ENCODE data around the gene M1AP.
A peak's percentile ranks its signal among the peaks of the same experiment; 100 is the strongest.
"Not testable (repeated sequence)": the region's sequence is repeated elsewhere in the genome, so short reads cannot be mapped to it uniquely, and the experiment has no call there.

The M1AP gene

DNA sequence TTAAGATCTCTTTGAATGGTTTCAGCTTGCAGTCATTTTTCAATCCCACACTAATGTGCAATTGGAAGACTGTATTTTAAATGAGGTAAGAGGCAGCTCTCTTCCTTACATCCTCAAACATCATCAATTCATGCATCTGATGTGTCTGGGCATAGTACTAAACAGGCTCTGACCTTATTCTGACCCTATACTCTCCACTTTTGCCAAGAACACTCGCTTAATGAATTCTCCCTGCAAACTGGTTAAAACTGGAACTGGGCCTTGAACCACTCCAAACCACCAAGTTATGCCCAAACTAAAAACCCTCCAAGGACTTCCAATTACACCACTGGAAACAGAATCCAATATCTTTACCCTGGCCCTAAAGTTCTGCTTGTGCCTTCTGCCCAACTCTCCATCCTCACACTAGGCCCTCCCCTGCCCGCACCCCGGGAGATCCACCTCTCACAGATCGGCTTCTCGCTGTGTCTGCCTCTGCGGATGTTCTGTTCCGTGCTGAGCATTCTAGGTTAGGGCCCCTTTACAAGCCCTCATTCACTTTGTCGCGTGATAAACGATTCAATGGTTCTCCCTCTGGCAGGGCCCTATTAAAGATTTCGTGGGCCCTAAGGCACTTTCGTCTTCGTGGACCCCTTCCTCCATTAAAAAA is 1.2 kb downstream of the M1AP start:
- no peak for DNase-seq

DNA sequence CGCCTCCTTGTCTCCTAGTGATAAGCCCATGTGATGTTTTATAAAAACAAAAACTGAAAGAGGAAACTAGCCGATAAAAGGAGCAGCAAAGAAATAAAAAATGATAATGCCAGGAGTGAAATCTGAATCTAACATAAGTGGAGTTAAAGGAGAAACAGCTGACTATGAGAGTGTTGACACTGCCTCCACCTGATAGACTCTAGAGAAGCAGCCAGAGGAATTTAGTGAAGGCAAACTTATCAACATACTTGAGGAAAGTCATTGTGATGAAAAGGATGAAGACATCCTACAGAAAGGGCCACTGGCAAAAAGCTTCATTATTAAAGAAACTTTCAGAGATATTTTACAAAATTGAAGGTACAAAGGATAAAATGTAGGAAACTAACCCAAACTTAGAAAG is 1.9 kb downstream of the M1AP start:
- no peak for DNase-seq

DNA sequence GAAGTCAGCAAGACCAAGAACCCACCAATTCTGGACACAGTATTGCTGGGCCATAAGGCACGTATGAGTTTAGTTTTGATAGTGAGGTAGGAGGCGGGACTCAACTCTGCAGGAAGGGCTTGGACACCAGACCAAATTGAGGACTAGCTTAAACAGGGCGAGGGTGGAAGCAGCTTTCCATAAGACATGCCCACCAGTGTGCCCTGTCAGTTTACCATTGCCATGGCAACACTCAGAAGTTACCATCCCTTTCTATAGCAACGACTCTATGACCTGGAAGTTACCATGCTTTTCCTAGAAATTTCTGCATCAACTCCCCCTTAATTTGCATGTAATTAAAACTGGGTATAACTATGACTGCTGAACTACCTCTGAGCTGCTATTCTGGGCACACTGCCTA is 2.8 kb downstream of the M1AP start:
- DNase-seq: no peak

DNA sequence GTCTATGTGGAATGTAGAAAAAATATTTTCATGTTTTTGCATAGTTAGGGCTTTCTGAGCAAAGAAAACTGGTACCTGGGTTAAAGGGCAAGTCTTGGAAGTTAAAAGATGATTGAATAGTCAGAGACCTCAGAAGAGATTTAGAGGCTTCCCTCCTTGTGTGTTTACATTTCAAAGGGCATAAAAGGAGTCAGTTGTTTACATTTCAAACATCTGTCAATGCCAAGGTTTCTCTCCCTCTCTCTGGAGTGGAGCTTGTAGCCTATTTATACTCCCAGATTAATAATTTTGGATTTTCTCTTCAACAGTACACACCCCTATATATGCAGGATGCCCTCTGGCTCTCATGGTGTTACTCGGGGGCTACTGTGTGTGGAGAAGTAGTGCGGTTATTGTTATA is 8.6 kb downstream of the M1AP start:
- no peak for DNase-seq

DNA sequence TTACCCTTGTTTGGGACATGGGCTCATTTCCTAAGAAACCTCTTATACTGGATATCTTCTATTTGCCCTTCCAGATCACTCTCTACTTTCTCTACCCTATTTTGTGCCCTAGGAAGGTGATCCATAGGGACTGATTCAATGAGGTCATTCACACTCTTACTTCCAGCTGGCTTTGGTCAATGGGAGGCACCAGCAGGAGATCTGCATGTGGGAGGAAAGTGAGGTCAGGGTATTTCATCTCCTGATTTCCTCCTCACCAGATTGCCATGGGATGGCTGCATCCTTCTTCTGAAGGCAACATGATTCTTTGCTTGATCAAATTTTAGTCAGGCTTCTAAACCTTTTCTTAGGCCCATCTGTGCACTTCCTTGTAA is 15.2 kb downstream of the M1AP start:
- no peak for DNase-seq

DNA sequence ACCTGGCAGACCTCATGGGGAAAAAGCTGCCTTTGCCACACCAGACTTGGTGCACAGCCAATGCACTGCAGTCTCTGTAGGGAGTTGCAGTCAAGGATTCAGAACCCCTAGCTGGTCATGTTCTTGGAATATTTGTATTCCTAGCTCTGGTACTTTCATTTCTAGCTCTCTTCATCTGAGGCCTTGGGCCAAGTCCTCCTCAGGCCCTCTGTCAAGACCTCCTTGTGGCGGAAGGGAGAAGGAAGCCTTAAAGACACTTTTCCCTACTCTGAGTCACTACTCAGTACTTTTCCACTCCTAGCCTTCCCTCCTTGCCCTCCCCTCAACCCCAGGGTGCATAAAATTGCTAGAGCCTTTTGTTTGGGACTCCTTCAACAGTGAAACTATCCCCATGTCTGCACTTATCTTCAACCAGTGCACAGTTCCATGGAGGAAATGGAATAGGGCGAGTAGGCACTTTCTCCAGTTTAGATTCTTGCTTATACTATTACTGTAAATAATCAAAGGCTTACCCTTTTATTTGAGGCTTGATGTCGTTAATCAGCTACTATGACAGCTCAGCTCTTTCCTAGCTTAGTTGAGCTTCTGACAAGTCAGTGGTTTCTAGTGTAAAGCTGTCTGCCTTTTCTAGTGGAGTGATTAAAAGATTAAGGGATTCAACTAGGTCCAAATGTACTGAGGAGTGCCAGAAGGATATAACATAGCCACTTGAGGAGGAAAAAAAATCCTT is 15.8 kb downstream of the M1AP start:
- DNase-seq: peak; percentile 66

DNA sequence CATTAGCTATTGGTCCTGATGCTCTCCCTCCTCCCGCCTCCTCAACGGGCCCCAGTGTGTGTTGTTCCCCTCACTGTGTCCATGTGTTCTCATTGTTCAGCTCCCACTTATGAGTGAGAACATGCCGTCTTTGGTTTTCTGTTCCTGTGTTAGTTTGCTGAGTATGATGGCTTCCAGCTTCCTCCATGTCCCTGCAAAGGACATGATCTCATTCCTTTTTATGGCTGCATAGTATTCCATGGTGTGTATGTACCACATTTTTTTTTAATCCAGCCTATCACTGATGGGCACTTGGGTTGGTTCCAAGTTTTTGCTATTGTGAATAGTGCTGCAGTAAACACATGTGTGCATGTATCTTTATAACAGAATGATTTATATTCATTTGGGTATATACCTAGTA is 17.7 kb downstream of the M1AP start:
- not testable (repeated sequence) for DNase-seq

DNA sequence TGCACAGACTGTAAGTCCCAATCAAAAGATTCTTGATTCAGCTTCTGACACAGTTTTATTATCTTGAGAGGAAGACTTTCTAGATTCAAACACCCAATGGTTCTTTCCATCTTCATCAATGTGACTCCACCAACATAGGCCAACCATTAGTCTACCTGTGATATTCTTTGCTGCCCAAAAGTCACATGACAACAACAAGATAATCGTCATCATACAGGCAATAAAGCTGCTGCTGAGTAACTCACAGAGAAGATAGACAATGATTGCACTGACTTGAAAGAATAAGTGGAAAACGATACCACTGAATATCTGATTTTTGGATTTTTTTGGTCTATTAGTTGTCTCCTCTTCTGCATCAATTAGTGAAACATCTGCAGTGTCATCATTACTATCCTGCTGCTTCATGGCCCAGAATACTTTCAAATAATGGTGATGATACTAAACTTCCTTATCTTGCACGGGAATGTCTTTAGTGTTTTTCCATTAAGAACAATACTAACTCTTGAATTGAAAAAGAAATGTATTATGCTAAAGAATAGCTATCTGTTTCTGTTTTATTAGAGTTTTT is 19.5 kb downstream of the M1AP start:
- DNase-seq: no peak

DNA sequence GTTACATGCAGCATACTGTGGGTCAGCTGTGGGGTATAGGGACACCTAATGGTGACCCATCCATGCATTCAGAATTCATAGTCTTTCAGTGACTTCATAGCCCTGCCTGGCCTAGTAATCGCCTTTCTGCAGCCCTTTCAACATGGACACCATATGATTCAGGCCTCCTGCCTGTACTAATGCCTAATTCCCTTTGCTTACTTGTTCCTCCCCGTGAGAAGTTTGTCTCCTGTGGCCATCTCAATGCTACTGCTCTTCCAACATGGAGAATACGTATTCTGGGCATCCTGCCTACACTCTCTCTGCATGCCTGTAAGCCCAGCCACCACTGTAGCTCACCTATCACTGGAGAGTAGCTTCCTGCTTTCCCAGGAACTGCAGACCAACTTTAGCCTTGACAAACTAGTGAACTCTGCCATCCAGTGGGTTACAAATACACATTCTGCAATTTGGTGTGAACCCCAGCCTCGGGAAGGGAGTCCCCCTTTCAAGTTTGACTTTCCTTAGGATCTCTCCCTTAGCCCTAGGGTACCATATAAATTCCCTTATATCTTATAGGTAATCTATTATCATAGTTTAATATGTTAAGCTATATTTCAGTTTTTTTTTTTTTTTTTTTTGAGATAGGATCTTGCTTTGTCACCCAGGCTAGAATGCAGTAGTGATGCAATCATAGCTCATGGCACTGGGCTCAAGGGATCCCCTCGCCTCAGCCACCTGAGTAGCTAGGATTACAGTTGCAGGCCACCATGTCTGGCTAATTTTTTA is 22.3 kb downstream of the M1AP start:
- DNase-seq: no peak

DNA sequence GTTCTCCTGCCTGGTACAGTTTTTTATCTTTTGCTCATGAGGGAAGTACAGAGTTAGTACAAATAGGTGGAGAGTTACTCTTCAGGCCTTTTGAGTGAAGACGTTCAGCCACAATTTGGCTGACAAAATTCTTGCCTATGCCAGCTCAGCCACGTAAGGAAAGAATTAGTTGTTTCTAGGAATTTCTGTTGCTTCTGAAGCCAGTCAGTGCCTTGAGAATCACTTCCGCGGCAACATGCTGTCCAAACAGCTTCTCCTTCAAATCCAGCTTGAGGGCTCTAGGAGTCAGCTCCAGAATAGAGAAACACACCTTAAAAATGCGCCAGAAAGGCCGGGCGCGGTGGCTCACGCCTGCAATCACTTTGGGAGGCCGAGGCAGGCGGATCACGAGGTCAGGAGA is 27.5 kb downstream of the M1AP start:
- DNase-seq: no peak

DNA sequence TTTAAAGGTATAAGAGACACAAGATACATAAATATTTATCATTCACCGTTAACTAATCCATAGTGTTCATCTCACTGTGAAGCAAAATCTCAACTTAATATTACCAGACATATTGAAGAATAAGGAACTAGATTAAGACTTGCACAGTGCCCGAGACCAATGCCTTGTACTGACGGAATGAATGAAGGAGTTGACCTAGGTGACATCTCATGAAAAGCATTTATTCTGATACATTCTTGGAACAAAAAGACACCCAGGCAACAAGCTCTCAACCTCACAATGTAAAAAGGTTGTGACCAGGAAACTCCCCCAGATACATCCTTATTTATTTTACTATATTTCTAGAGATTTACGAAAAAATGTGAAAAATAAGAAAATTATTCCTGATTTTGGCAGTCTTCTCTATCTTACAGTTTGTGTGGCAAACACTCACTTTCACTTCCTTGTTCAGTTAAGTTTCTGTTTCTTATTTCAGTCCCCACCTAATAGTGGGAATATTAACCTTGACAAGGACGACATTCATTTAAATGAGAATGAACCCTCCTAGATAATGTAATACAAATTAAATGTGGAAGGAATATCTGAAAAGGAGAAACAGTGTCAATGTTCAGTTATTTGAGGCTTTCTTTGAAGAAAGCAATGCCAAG is 28.4 kb downstream of the M1AP start:
- DNase-seq: no peak

DNA sequence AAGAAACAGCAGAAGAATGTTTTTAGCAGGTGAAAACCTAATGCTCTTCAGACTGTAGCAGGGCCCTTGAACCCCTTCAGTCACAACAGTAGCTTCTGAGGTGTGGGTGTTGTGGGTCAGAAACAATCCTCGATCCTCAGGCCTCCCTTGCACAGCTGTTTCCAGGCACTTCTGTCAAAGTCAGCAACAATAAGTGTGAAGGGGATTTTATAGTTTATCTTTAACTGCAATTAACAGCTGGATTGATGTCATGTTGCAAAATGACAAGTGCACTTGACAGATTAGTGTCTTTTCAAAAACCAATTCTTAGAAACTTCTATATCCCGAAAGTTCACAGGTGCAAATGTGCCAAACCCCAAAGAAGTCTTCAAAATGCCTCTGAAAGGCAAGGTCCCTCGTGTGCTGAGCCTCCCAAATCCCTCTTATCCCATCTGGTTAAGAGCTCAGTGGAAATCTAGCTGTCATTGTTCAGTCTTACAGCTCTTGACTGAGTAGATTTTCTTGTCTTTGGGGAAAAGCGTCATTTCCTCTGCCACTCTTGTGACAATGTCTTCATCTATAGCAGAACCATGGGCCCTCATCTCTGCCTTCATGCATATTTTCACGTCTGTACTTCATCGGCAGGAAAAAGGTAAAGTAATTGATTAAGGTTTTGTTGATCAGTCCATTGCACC is 29.6 kb downstream of the M1AP start:
- DNase-seq: no peak

DNA sequence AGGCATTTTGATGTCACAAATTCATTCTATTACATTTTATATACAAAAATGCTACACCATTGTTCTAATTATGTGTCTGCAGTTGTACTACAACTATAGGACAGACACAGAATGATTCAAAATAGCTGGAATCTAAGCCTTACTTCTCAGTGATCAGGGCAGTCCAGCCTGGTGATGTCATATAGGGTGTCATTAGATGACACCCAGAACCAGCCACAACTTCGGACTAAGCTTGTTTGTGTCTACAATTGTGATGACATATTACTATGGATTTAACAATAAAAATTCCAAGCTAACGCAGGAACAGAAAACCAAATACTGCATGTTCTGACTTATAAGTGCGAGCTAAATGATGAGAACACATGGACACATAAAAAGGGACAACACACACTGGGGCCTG is 31.0 kb downstream of the M1AP start:
- DNase-seq: no peak

DNA sequence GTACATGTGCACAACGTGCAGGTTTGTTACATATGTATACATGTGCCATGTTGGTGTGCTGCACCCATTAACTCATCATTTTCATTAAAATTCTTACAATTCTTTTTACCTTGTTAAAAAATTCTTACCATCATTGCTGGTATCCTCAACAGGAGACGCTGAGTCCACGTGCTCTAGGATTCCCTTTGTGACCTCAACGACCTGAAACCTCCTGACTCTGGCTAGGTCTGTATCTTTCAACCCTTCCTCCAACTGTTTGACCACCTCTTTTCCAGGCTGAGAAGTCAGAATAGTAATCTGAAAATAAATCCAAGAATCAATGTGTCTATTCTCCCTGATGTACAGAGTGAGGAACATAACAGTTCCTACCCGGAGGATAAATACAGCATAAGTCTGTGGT is 41.2 kb downstream of the M1AP start:
- no peak for DNase-seq

DNA sequence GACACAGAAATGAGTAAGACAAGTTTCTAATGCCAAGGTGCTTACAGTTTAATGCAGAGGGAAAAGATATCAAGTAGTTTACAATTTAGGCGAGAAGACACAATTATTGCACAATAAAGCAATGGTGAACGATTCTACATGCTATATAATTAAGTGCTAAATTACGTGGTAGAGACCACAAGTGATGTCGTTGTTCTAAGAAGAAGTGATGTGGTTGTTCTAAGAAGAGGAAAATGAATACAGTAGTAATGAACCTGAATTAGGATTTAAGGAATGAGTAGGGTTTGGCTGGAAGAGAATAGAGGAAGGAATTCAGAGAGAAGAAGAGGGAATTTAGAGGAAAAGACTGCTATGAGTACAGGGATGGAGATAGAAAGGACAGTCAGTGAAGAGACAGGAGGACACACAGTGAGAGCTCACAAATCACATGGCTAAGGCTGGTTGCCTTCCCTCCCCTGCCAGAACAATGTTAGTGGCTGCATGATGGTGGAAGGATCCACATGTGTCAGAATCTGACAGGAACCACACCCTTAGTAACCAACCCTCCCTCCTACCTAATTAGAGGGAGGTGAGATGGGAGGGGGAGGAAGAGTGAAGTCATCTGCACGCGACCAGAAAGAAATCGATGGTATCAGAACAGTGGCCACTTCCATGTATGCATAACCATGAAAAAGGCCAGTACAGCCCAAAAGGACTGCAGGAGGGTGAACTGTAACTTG is 44.7 kb downstream of the M1AP start:
- DNase-seq: no peak

DNA sequence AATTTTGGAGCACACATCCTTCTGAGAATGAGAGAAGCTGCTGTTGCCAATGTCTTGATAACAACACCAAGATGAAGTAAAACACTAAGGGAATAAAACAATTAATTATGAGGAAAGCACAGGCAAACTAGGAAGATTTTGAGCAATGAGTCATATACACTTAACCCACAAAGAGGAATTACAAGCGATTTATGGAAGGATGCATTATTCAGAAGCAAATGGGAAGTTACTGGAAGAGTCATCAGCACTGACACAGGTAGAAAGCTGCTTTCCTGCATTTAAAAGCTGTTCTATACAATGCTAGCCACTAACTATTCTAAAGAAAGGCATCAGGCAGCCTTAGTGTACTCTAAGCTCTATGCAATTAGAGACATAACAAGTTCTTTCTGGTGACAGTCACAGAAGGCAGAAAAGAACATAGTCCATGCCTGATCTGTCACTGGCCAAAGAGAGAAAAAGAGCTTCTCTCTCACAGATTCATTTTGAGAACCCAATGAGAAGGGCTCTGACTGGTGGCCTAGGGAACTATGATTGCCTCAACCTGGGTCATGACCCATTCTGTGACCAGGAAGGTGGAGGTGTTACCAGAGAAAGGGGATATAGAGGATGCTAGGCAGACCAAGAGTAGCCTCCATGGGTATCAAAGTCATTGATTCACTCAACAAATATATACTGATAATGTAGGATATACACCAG is 45.4 kb downstream of the M1AP start:
- DNase-seq: no peak

DNA sequence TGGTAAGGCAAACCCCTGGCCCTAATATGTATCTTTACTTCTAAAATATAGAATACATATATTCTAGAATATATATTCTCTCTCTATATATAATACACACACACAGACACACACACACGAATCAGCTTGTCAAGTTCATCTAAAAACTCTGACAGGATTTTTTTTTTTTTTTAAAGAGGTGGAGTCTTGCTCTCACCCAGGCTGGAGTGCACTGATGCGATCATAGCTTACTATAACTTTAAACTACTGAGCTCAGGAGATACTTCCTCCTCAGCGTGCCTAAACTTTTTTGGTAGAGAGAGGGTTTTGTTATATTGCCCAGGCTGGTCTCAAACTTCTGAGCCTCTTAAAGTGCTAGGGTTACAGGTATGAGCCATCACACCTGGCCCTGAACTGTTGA is 48.5 kb downstream of the M1AP start:
- DNase-seq: no peak

DNA sequence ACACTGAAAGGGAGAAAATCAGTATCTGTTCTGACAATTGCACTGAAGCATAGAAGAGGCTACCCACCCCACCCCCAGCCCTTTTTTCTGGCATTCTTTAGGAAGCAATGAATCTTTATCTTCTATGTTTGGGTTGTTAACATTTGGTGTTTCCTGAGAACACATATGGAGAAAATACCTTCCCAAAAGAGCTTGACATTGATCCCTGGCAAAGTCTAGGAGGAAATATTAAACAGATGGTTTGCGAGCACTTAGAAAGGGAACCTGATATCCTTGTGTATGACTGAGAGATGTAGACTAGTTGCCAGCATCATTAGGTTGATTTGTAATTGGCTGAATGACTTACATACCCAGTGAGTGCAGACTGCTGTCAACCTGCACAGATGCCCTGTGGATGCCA is 50.7 kb downstream of the M1AP start:
- no peak for DNase-seq

DNA sequence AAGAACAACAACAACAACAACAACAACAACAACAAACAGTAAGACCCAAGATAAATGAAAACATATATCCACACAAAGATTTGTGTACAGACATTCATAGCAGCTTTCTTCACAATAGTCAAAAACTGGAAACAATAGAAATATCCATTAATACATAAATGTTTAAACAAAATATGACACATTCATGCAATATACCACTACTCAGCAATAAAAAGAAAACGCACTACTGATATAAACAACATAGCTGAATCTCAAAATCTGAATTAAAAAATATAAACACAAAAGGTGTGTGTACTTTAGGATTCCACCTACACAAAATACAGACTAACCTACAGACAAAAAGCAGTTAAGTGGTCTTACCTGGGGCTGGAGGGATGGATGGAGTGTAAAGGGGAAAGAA is 51.5 kb downstream of the M1AP start:
- DNase-seq: no peak

DNA sequence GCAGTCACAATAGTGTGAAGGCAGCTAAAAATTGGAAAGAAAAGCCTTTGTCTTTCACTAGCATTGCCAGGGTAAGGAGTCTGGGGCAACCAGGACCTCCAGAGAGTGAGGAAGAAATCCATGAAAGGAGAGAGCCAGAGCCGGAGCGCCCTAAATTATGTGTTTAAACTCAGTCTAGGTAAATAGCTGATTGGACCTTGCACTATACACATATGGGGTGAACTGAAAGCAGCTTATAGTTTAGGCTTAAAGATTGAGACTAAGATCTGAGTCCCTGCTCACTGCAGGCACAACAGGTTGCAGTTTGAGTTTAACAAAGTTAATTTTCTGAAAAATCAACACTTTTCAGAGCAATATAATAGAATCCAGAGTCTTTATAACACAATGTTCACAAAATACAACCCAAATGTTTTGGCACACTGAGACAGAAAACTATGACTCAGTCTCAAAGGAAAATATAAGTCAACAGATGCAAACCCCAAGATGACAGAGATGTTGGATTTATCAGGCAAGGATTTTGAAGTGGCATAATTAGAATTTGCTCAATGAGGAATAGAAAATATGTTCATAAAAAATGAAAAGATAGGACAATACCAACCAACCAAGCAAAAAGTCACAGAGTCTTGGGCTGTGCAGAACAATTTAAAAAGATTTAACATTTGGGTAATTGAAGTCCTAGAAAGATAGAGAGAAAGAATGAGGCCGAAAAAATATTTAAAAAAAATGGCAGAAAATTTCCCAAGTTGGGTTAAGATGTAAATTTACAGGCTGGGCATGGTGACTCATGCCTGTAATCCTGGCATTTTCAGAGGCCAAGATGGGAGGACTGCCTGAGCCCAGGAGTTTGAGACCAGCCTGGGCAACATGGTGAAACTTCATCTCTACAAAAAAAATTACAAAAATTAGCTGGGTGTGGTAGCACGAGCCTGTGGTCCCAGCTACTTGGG is 54.0 kb downstream of the M1AP start:
- no peak for DNase-seq
